H9 (cell line): Measurements from ENCODE around the gene SH3BP5. TPM values are rescaled to one million over a fixed set of nuclear protein-coding genes. Genes with fewer than 3 reads are reported as not detected.
A peak's percentile ranks its signal among the peaks of the same experiment; 100 is the strongest.

ENCODE experiments used
- DNase-seq: peaks from one replicate; pipeline ENCODE4 v3.0.0-alpha.2; 2017
- H2AFZ ChIP-seq: one replicate; pipeline ENCODE4 v1.6.1; 2013; ENCODE audit warnings: mild to moderate bottlenecking, low read length, control low read depth, moderate library complexity
- H2AK5ac ChIP-seq: 2 replicates; pipeline ENCODE4 v1.6.1; 2013; ENCODE audit warnings: low read length, control low read depth, mixed read lengths; ENCODE audit not compliant: insufficient read length
- H2BK120ac ChIP-seq: one replicate; pipeline ENCODE4 v1.6.1; 2013; ENCODE audit warnings: low read depth, mild to moderate bottlenecking, low read length, control low read depth, inconsistent platforms; ENCODE audit not compliant: poor library complexity, severe bottlenecking
- H2BK12ac ChIP-seq: 2 replicates; pipeline ENCODE4 v1.6.1; 2013; ENCODE audit warnings: low read length, control low read depth, mixed read lengths, low read depth; ENCODE audit not compliant: insufficient read length
- H2BK15ac ChIP-seq: 2 replicates; pipeline ENCODE4 v1.6.1; 2013; ENCODE audit warnings: low read depth, low read length, control low read depth
- H2BK20ac ChIP-seq: one replicate; pipeline ENCODE4 v1.6.1; 2013; ENCODE audit warnings: low read depth, mild to moderate bottlenecking, low read length, control low read depth, inconsistent platforms; ENCODE audit not compliant: poor library complexity, severe bottlenecking
- H2BK5ac ChIP-seq: 2 replicates; pipeline ENCODE4 v1.6.1; 2013; ENCODE audit warnings: low read length, control low read depth, mixed read lengths; ENCODE audit not compliant: insufficient read length
- H3K14ac ChIP-seq: 2 replicates; pipeline ENCODE4 v1.6.1; 2013; ENCODE audit warnings: low read length, control low read depth; ENCODE audit not compliant: insufficient read depth
- H3K18ac ChIP-seq: 2 replicates; pipeline ENCODE4 v1.6.1; 2013; ENCODE audit warnings: low read depth, mild to moderate bottlenecking, mixed read lengths, low read length, control low read depth; ENCODE audit not compliant: insufficient read length
- H3K23ac ChIP-seq: 2 replicates; pipeline ENCODE4 v1.6.1; 2013; ENCODE audit warnings: low read length, control low read depth, mixed read lengths, low read depth; ENCODE audit not compliant: insufficient read length
- H3K23me2 ChIP-seq: 2 replicates; pipeline ENCODE4 v1.6.1; 2013; ENCODE audit warnings: low read depth, mild to moderate bottlenecking, mixed read lengths, low read length, control low read depth; ENCODE audit not compliant: insufficient read length, poor library complexity, severe bottlenecking
- H3K27ac ChIP-seq: 2 replicates; pipeline ENCODE4 v1.5.1; 2013; ENCODE audit warnings: low read length, control low read depth, mixed read lengths, low read depth; ENCODE audit not compliant: insufficient read length
- H3K27me3 ChIP-seq: 2 replicates; pipeline ENCODE4 v1.6.1; 2013; ENCODE audit warnings: low read length, control low read depth, inconsistent platforms; ENCODE audit not compliant: insufficient read depth
- H3K4ac ChIP-seq: 2 replicates; pipeline ENCODE4 v1.6.1; 2013; ENCODE audit warnings: low read depth, mild to moderate bottlenecking, control low read depth, inconsistent platforms, low read length, moderate library complexity
- H3K4me1 ChIP-seq: 2 replicates; pipeline ENCODE4 v1.6.1; 2013; ENCODE audit warnings: low read length, control low read depth, inconsistent platforms; ENCODE audit not compliant: insufficient read depth
- H3K4me2 ChIP-seq: 2 replicates; pipeline ENCODE4 v1.6.1; 2013; ENCODE audit warnings: low read length, control low read depth, mixed read lengths; ENCODE audit not compliant: insufficient read length, insufficient read depth
- H3K56ac ChIP-seq: 2 replicates; pipeline ENCODE4 v1.6.1; 2013; ENCODE audit warnings: low read depth, mild to moderate bottlenecking, mixed read lengths, low read length, control low read depth; ENCODE audit not compliant: insufficient read length
- H3K79me1 ChIP-seq: 2 replicates; pipeline ENCODE4 v1.6.1; 2013; ENCODE audit warnings: low read depth, mild to moderate bottlenecking, moderate library complexity, low read length, control low read depth, inconsistent platforms; ENCODE audit not compliant: insufficient read depth, poor library complexity, severe bottlenecking
- H3K79me2 ChIP-seq: 2 replicates; pipeline ENCODE4 v1.6.1; 2013; ENCODE audit warnings: low read length, control low read depth, inconsistent platforms; ENCODE audit not compliant: insufficient read depth
- H3K9ac ChIP-seq: 2 replicates; pipeline ENCODE4 v1.6.1; 2013; ENCODE audit warnings: low read length, control low read depth, mixed read lengths; ENCODE audit not compliant: insufficient read length; ENCODE audit errors: extremely low read depth
- H3K9me3 ChIP-seq: one replicate; pipeline ENCODE4 v1.6.1; 2013; ENCODE audit warnings: low read depth, low read length, inconsistent platforms; ENCODE audit not compliant: control insufficient read depth
- H3T11ph ChIP-seq: one replicate; pipeline ENCODE4 v1.6.1; 2013; ENCODE audit warnings: mild to moderate bottlenecking, low read length, control low read depth, inconsistent platforms
- H4K20me1 ChIP-seq: one replicate; pipeline ENCODE4 v1.6.1; 2013; ENCODE audit not compliant: control insufficient read depth, insufficient read length, insufficient read depth
- H4K5ac ChIP-seq: 2 replicates; pipeline ENCODE4 v1.6.1; 2013; ENCODE audit warnings: low read depth, mild to moderate bottlenecking, mixed read lengths, low read length, control low read depth; ENCODE audit not compliant: insufficient read length
- H4K8ac ChIP-seq: replicated peaks from 2 replicates; pipeline ENCODE4 v1.6.1; 2013; ENCODE audit warnings: low read length, control low read depth, mixed read lengths, low read depth; ENCODE audit not compliant: insufficient read length
- H4K91ac ChIP-seq: 2 replicates; pipeline ENCODE4 v1.6.1; 2013; ENCODE audit warnings: low read depth, mild to moderate bottlenecking, moderate library complexity, mixed read lengths, low read length, control low read depth; ENCODE audit not compliant: insufficient read length
- H3K27ac Mint-ChIP-seq, 3 experiments: 2 replicates in 2 of 3; 3 replicates in 1 of 3; pipeline ENCODE4 v1.8.0; 2020 to 2021; ENCODE audit warnings: mixed read lengths in 3 of 3, mild to moderate bottlenecking in 1 of 3, moderate library complexity in 1 of 3
- H3K27me3 Mint-ChIP-seq: 2 replicates; pipeline ENCODE4 v1.8.0; 2021; ENCODE audit warnings: low read depth, mild to moderate bottlenecking, moderate library complexity, mixed read lengths
- H3K36me3 Mint-ChIP-seq, 3 experiments: 2 replicates in 2 of 3; 3 replicates in 1 of 3; pipeline ENCODE4 v1.8.0; 2020 to 2021; ENCODE audit warnings: low read depth in 3 of 3, mixed read lengths in 3 of 3; ENCODE audit not compliant: insufficient read depth in 1 of 3
- H3K4me1 Mint-ChIP-seq, 2 experiments: 2 replicates each; pipeline ENCODE4 v1.8.0; 2020; ENCODE audit warnings: mixed read lengths in 2 of 2
- H3K4me3 Mint-ChIP-seq, 2 experiments: 2 replicates in 1 of 2; 3 replicates in 1 of 2; pipeline ENCODE4 v1.8.0; 2020 to 2021; ENCODE audit warnings: mild to moderate bottlenecking in 2 of 2, mixed read lengths in 2 of 2, moderate library complexity in 1 of 2
- H3K9me3 Mint-ChIP-seq, 2 experiments: 2 replicates in 1 of 2; 3 replicates in 1 of 2; pipeline ENCODE4 v1.8.0; 2020; ENCODE audit warnings: mild to moderate bottlenecking in 2 of 2, mixed read lengths in 2 of 2, moderate library complexity in 1 of 2
- WGBS: extraction: QIAGEN DNeasy Blood & Tissue Kit; methylation state at CpG from one replicate; pipeline ENCODE4 v1.1.7; 2013; ENCODE audit warnings: missing lambda C conversion rate, low lambda C conversion rate, mixed read lengths; ENCODE audit not compliant: insufficient read length; ENCODE audit errors: extremely low coverage; 5-methylcytosine and 5-hydroxymethylcytosine counted together
- total RNA-seq: library from RNA; stranded (reverse); gene quantifications from 2 replicates; pipeline ENCODE4 v1.2.1, GENCODE V29; 2021
- TF ChIP-seq, protein P1 (sequence below): fragments of 200-600 bp; sonication (generic); conservative IDR thresholded peaks from 3 replicates; pipeline ENCODE4 v1.8.0; 2021; ENCODE audit warnings: antibody characterized with exemption, mild to moderate bottlenecking

The SH3BP5 gene
- total RNA-seq, 1 experiment from 2014 or later: 6.8 TPM

GRCh38 chr3:15368561-15369135 is 36.3 kb upstream of the SH3BP5 start:
- Histone ChIP-seq H2BK15ac (no peak overlapping the region), H3K9me3 (no peaks in the 10 kb centered on the region), H3K18ac (no peak overlapping the region), H2BK20ac (no peak overlapping the region), H3K14ac (no peak overlapping the region), H2AK5ac (no peak overlapping the region), H4K91ac (no peak overlapping the region), H3K79me1 (no peaks in the 10 kb centered on the region), H2BK12ac (no peak overlapping the region), H3K9ac (no peak overlapping the region), H3K27ac (no peak overlapping the region), H2BK5ac (no peak overlapping the region), H3K4me1 (no peaks in the 10 kb centered on the region), H2AFZ (no peak overlapping the region), H3K23me2 (no peaks in the 10 kb centered on the region), H3K4ac (no peak overlapping the region), H3K56ac (no peak overlapping the region), H4K20me1 (no peaks in the 10 kb centered on the region), H2BK120ac (no peak overlapping the region), H3T11ph (no peak overlapping the region), H4K8ac (no peak overlapping the region), H4K5ac (no peak overlapping the region), H3K79me2 (no peaks in the 10 kb centered on the region), H3K4me2 (no peak overlapping the region), H3K27me3 (no peaks in the 10 kb centered on the region; the same call in 1 of the 2 replicates), H3K23ac (no peak overlapping the region)
- no peak overlapping the region for H3K4me3 Mint-ChIP-seq
- peaks cover 0 to 5% of the 10 kb centered on the region in 2 experiments; a peak in 1 of 4 replicates for H3K4me1 Mint-ChIP-seq
- WGBS: no CpG with 5 or more reads among the region's 6 CpGs
- TF ChIP-seq, protein P1, sequence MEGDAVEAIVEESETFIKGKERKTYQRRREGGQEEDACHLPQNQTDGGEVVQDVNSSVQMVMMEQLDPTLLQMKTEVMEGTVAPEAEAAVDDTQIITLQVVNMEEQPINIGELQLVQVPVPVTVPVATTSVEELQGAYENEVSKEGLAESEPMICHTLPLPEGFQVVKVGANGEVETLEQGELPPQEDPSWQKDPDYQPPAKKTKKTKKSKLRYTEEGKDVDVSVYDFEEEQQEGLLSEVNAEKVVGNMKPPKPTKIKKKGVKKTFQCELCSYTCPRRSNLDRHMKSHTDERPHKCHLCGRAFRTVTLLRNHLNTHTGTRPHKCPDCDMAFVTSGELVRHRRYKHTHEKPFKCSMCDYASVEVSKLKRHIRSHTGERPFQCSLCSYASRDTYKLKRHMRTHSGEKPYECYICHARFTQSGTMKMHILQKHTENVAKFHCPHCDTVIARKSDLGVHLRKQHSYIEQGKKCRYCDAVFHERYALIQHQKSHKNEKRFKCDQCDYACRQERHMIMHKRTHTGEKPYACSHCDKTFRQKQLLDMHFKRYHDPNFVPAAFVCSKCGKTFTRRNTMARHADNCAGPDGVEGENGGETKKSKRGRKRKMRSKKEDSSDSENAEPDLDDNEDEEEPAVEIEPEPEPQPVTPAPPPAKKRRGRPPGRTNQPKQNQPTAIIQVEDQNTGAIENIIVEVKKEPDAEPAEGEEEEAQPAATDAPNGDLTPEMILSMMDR: no peak
- no peaks in the 10 kb centered on the region; a peak in 1 of 7 replicates for H3K36me3 Mint-ChIP-seq
- H3K9me3 Mint-ChIP-seq: no peaks in the 10 kb centered on the region
- H3K27ac Mint-ChIP-seq: peak overlapping the region in 1 of 3 experiments; percentile 46; a peak in 1 of 7 replicates
- H3K27me3 Mint-ChIP-seq: 0 out of 2 replicates have a peak, but pooled peaks cover 3% of the 10 kb centered on the region
- no peak for DNase-seq
